ENCODE data around the gene KDM5A.

DNA sequence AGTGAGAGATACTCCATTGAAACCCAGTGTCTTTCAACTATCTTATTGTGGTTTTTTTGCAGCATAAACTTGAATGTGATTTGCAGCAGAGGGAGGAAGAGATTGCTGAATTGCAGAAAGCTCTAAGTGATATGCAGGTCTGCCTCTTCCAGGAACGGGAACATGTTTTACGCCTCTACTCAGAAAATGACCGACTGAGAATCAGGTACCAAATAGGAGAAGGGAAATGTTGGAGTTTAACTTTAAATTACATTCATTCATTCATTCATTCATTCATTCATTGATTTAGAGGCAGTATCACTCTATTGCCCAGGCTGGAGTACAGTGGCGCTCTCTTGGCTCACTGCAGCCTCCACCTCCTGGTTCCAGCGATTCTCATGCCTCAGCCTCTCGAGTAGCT is 29.3 kb upstream of the KDM5A start:
- TF ChIP-seq, protein P1, sequence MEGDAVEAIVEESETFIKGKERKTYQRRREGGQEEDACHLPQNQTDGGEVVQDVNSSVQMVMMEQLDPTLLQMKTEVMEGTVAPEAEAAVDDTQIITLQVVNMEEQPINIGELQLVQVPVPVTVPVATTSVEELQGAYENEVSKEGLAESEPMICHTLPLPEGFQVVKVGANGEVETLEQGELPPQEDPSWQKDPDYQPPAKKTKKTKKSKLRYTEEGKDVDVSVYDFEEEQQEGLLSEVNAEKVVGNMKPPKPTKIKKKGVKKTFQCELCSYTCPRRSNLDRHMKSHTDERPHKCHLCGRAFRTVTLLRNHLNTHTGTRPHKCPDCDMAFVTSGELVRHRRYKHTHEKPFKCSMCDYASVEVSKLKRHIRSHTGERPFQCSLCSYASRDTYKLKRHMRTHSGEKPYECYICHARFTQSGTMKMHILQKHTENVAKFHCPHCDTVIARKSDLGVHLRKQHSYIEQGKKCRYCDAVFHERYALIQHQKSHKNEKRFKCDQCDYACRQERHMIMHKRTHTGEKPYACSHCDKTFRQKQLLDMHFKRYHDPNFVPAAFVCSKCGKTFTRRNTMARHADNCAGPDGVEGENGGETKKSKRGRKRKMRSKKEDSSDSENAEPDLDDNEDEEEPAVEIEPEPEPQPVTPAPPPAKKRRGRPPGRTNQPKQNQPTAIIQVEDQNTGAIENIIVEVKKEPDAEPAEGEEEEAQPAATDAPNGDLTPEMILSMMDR (IDR thresholded peaks at IDR 0.05; ENCODE audit: insufficient read depth, low read length, poor library complexity, severe bottlenecking) = no peak
- no peak for TF ChIP-seq EZH2phosphoT487 (conservative IDR thresholded peaks at IDR 0.05; ENCODE audit: low read length)

Data from SU-DHL-6 (cell line).